Stimulated activated CD4-positive, alpha-beta T cell treated with anti-CD3 and anti-CD28 coated beads, Interleukin-4, amount 100 ng/mL, for 4 hours (primary cell): ENCODE measurements around the gene H6PD.

Source experiments
- DNase-seq, 2 experiments: peaks; one replicate each; pipeline ENCODE4 v3.0.0-alpha.2; 2020

Gene H6PD

GRCh38 chr1:9302745-9303524 lies 68.4 kb downstream of the H6PD start:
- DNase-seq: no peak

- DNase-seq: no peak
These were observed 69.3 kb downstream of the H6PD start for GRCh38 chr1:9303916-9304315.

GRCh38 chr1:9305216-9305615 lies 70.6 kb downstream of the H6PD start:
- DNase-seq: no peak

- no peak for DNase-seq
These were observed 71.4 kb downstream of the H6PD start for GRCh38 chr1:9306006-9306405.

- DNase-seq: no peak
These were observed 72.7 kb downstream of the H6PD start for GRCh38 chr1:9307303-9307702.

GRCh38 chr1:9308236-9308785 lies 73.7 kb downstream of the H6PD start:
- no peak for DNase-seq

GRCh38 chr1:9309080-9309479 lies 74.5 kb downstream of the H6PD start:
- DNase-seq: no peak

GRCh38 chr1:9309991-9310390 lies 75.4 kb downstream of the H6PD start:
- no peak for DNase-seq

GRCh38 chr1:9311029-9311428 lies 76.5 kb downstream of the H6PD start:
- no peak for DNase-seq

GRCh38 chr1:9311479-9311878 lies 76.9 kb downstream of the H6PD start:
- no peak for DNase-seq

GRCh38 chr1:9312168-9312720 lies 77.7 kb downstream of the H6PD start:
- DNase-seq: no peak

- DNase-seq: no peak
These were observed 79.0 kb downstream of the H6PD start for GRCh38 chr1:9313576-9313975.

- DNase-seq: no peak
These were observed 79.5 kb downstream of the H6PD start for GRCh38 chr1:9314111-9314510.

GRCh38 chr1:9314711-9315379 lies 80.3 kb downstream of the H6PD start:
- DNase-seq: no peak

GRCh38 chr1:9315411-9316079 lies 81.0 kb downstream of the H6PD start:
- DNase-seq: peak; percentile 43 to 57

- peak in 1 of 2 experiments; percentile 17 for DNase-seq
These were observed 81.5 kb downstream of the H6PD start for GRCh38 chr1:9316080-9316444.

GRCh38 chr1:9316512-9316911 lies 81.9 kb downstream of the H6PD start:
- DNase-seq: no peak

- no peak for DNase-seq
These were observed 82.5 kb downstream of the H6PD start for GRCh38 chr1:9317072-9317471.

- DNase-seq: no peak
These were observed 83.2 kb downstream of the H6PD start for GRCh38 chr1:9317591-9318417.

GRCh38 chr1:9319208-9319788 lies 84.7 kb downstream of the H6PD start:
- DNase-seq: no peak

GRCh38 chr1:9319789-9320519 lies 85.4 kb downstream of the H6PD start:
- no peak for DNase-seq
